Measurements from ENCODE around the gene GCNT1. TPM values are rescaled to one million over a fixed set of nuclear protein-coding genes. Genes with fewer than 3 reads are reported as not detected.
"Not testable (repeated sequence)": the region's sequence is repeated elsewhere in the genome, so short reads cannot be mapped to it uniquely, and the experiment has no call there.

GCNT1 gene
- total RNA-seq, 1 donor from 2014 or later, result 8.0 TPM

- no peak overlapping the region for H3K27ac Mint-ChIP-seq (ENCODE audit: unreplicated experiment)
- H3K9me3 Mint-ChIP-seq (ENCODE audit: unreplicated experiment), result peaks cover 7% of the 10 kb centered on the region
- no peak overlapping the region for H3K4me3 Mint-ChIP-seq (ENCODE audit: unreplicated experiment)
- H3K36me3 Mint-ChIP-seq (ENCODE audit: unreplicated experiment), result peaks cover 3% of the 10 kb centered on the region
- TF ChIP-seq CTCF (IDR thresholded peaks at IDR 0.05), result no peak
- peak; percentile 36 for DNase-seq (ENCODE audit: extremely low spot score, unreplicated experiment)
- H3K27me3 Mint-ChIP-seq (ENCODE audit: unreplicated experiment), result no peaks in the 10 kb centered on the region
- peaks cover 12% of the 10 kb centered on the region for H3K4me1 Mint-ChIP-seq (ENCODE audit: unreplicated experiment)
These were observed 57.4 kb downstream of the GCNT1 start for GRCh38 chr9:76516350-76516749.

GRCh38 chr9:76516871-76517270 lies 57.9 kb downstream of the GCNT1 start:
- Mint-ChIP-seq H3K4me1 (ENCODE audit: unreplicated experiment) (peaks cover 13% of the 10 kb centered on the region), H3K9me3 (ENCODE audit: unreplicated experiment) (peaks cover 7% of the 10 kb centered on the region), H3K4me3 (ENCODE audit: unreplicated experiment) (no peak overlapping the region), H3K36me3 (ENCODE audit: unreplicated experiment) (peaks cover 3% of the 10 kb centered on the region), H3K27me3 (ENCODE audit: unreplicated experiment) (no peaks in the 10 kb centered on the region), H3K27ac (ENCODE audit: unreplicated experiment) (no peak overlapping the region)
- DNase-seq (ENCODE audit: extremely low spot score, unreplicated experiment), result no peak
- TF ChIP-seq CTCF (IDR thresholded peaks at IDR 0.05), result no peak

GRCh38 chr9:76519075-76519835 lies 60.3 kb downstream of the GCNT1 start:
- Mint-ChIP-seq H3K27me3 (ENCODE audit: unreplicated experiment) (no peaks in the 10 kb centered on the region), H3K27ac (ENCODE audit: unreplicated experiment) (no peak overlapping the region), H3K9me3 (ENCODE audit: unreplicated experiment) (peaks cover 2% of the 10 kb centered on the region), H3K4me3 (ENCODE audit: unreplicated experiment) (no peak overlapping the region), H3K36me3 (ENCODE audit: unreplicated experiment) (peaks cover 3% of the 10 kb centered on the region), H3K4me1 (ENCODE audit: unreplicated experiment) (peaks cover 6% of the 10 kb centered on the region)
- DNase-seq (ENCODE audit: extremely low spot score, unreplicated experiment), result no peak
- TF ChIP-seq CTCF (IDR thresholded peaks at IDR 0.05), result no peak

GRCh38 chr9:76521244-76521681 lies 62.3 kb downstream of the GCNT1 start:
- H3K27ac Mint-ChIP-seq (ENCODE audit: unreplicated experiment), result no peak overlapping the region
- no peaks in the 10 kb centered on the region for H3K27me3 Mint-ChIP-seq (ENCODE audit: unreplicated experiment)
- peaks cover 6% of the 10 kb centered on the region for H3K4me1 Mint-ChIP-seq (ENCODE audit: unreplicated experiment)
- no peak for DNase-seq (ENCODE audit: extremely low spot score, unreplicated experiment)
- peaks cover 3% of the 10 kb centered on the region for H3K36me3 Mint-ChIP-seq (ENCODE audit: unreplicated experiment)
- no peak for TF ChIP-seq CTCF (IDR thresholded peaks at IDR 0.05)
- no peaks in the 10 kb centered on the region for H3K9me3 Mint-ChIP-seq (ENCODE audit: unreplicated experiment)
- H3K4me3 Mint-ChIP-seq (ENCODE audit: unreplicated experiment), result no peak overlapping the region

GRCh38 chr9:76521906-76522305 lies 62.9 kb downstream of the GCNT1 start:
- Mint-ChIP-seq H3K27ac (ENCODE audit: unreplicated experiment) (no peak overlapping the region), H3K4me3 (ENCODE audit: unreplicated experiment) (no peak overlapping the region), H3K27me3 (ENCODE audit: unreplicated experiment) (no peaks in the 10 kb centered on the region), H3K9me3 (ENCODE audit: unreplicated experiment) (no peaks in the 10 kb centered on the region), H3K4me1 (ENCODE audit: unreplicated experiment) (peaks cover 6% of the 10 kb centered on the region), H3K36me3 (ENCODE audit: unreplicated experiment) (peaks cover 3% of the 10 kb centered on the region)
- no peak for TF ChIP-seq CTCF (IDR thresholded peaks at IDR 0.05)
- no peak for DNase-seq (ENCODE audit: extremely low spot score, unreplicated experiment)

- not testable (repeated sequence) for H3K4me3 Mint-ChIP-seq (ENCODE audit: unreplicated experiment); H3K27me3 Mint-ChIP-seq (ENCODE audit: unreplicated experiment); H3K27ac Mint-ChIP-seq (ENCODE audit: unreplicated experiment); DNase-seq (ENCODE audit: extremely low spot score, unreplicated experiment); H3K4me1 Mint-ChIP-seq (ENCODE audit: unreplicated experiment); H3K9me3 Mint-ChIP-seq (ENCODE audit: unreplicated experiment); H3K36me3 Mint-ChIP-seq (ENCODE audit: unreplicated experiment)
These were observed 64.7 kb downstream of the GCNT1 start for GRCh38 chr9:76523617-76524200.

Measured in osteocyte (in vitro differentiated cells).